Stimulated activated CD8-positive, alpha-beta memory T cell treated with anti-CD3 and anti-CD28 coated beads, Interleukin-7, amount 100 ng/mL, for 4 hours (primary cell): Measurements from ENCODE around the gene CD52.
A peak's percentile ranks its signal among the peaks of the same experiment; 100 is the strongest.

Source experiments
- DNase-seq, 2 donors: peaks; one replicate each; pipeline ENCODE4 v3.0.0-alpha.2; 2020; ENCODE audit warnings: low read depth in 2 of 2

Gene CD52

GRCh38 chr1:26317612-26318337 lies at the start of gene CD52:
CD52 (plus strand) TSS chr1:26317958; CDS start chr1:26318018, 60 bp downstream.
- peak; percentile 64 to 70 for DNase-seq

- DNase-seq: no peak
These were observed 49.2 kb upstream of the CD52 start for GRCh38 chr1:26268290-26269197.

GRCh38 chr1:26269198-26269550 lies 48.6 kb upstream of the CD52 start:
- DNase-seq: no peak

- DNase-seq: no peak
These were observed 42.8 kb upstream of the CD52 start for GRCh38 chr1:26274801-26275425.

- peak; percentile 69 to 77 for DNase-seq
These were observed 42.0 kb upstream of the CD52 start for GRCh38 chr1:26275580-26276431.

GRCh38 chr1:26276432-26276838 lies 41.3 kb upstream of the CD52 start:
- no peak for DNase-seq

- DNase-seq: no peak
These were observed 40.5 kb upstream of the CD52 start for GRCh38 chr1:26277261-26277661.

- DNase-seq: no peak
These were observed 40.0 kb upstream of the CD52 start for GRCh38 chr1:26277719-26278118.

- DNase-seq: no peak
These were observed 39.5 kb upstream of the CD52 start for GRCh38 chr1:26278303-26278702.

GRCh38 chr1:26278724-26279455 lies 38.9 kb upstream of the CD52 start:
- DNase-seq: no peak

- DNase-seq: peak; percentile 51 to 80
These were observed 38.1 kb upstream of the CD52 start, which contains the start of gene SH3BGRL3 for GRCh38 chr1:26279456-26280332. SH3BGRL3 (plus strand) TSS chr1:26280086; CDS start chr1:26280156, 70 bp downstream.

- no peak for DNase-seq
These were observed 37.3 kb upstream of the CD52 start for GRCh38 chr1:26280333-26281042.

- DNase-seq: no peak
These were observed 36.4 kb upstream of the CD52 start for GRCh38 chr1:26281091-26281958.

- no peak for DNase-seq
These were observed 35.8 kb upstream of the CD52 start for GRCh38 chr1:26281971-26282370.

- no peak for DNase-seq
These were observed 35.3 kb upstream of the CD52 start for GRCh38 chr1:26282401-26282918.

- no peak for DNase-seq
These were observed 34.4 kb upstream of the CD52 start for GRCh38 chr1:26283279-26283853.

- no peak for DNase-seq
These were observed 33.7 kb upstream of the CD52 start for GRCh38 chr1:26283871-26284596.
